Osteoblast (primary cell): ENCODE measurements around the gene WDR73. TPM values are rescaled to one million over a fixed set of nuclear protein-coding genes. Genes with fewer than 3 reads are reported as not detected.
A peak's percentile ranks its signal among the peaks of the same experiment; 100 is the strongest.

Source experiments
- DNase-seq: peaks from one replicate; pipeline ENCODE4 v3.0.0; 2011; ENCODE audit warnings: low spot score, mixed read lengths; ENCODE audit not compliant: insufficient read length; ENCODE audit errors: missing footprints
- H2AFZ ChIP-seq: 2 replicates; pipeline ENCODE4 v1.6.0; 2011; ENCODE audit warnings: mild to moderate bottlenecking, low read length
- H3K27ac ChIP-seq: 2 replicates; pipeline ENCODE4 v1.5.1; 2011; ENCODE audit warnings: mild to moderate bottlenecking, low read depth, low read length, moderate library complexity
- H3K27me3 ChIP-seq: 2 replicates; pipeline ENCODE4 v1.6.0; 2012; ENCODE audit warnings: mild to moderate bottlenecking, control low read depth, inconsistent platforms, low read length, moderate library complexity; ENCODE audit not compliant: insufficient read depth
- H3K36me3 ChIP-seq: 2 replicates; pipeline ENCODE4 v1.5.1; 2011; ENCODE audit warnings: mild to moderate bottlenecking, low read length, control low read depth, moderate library complexity; ENCODE audit not compliant: insufficient read depth
- H3K4me1 ChIP-seq: 2 replicates; pipeline ENCODE4 v1.5.1; 2011; ENCODE audit warnings: mild to moderate bottlenecking, low read length, control low read depth, moderate library complexity; ENCODE audit not compliant: insufficient read depth
- H3K4me2 ChIP-seq: 2 replicates; pipeline ENCODE4 v1.6.0; 2011; ENCODE audit warnings: mild to moderate bottlenecking, low read length; ENCODE audit not compliant: insufficient read depth
- H3K4me3 ChIP-seq: fragments of 200-600 bp; sonication (generic); 3 replicates; pipeline ENCODE4 v1.5.1; 2012; ENCODE audit warnings: mild to moderate bottlenecking, low read length, inconsistent platforms; ENCODE audit not compliant: insufficient read depth
- H3K79me2 ChIP-seq: 2 replicates; pipeline ENCODE4 v1.6.0; 2012; ENCODE audit warnings: mild to moderate bottlenecking, low read length, control low read depth, inconsistent platforms; ENCODE audit not compliant: insufficient read depth
- H3K9me3 ChIP-seq: 2 replicates; pipeline ENCODE4 v1.5.1; 2011; ENCODE audit warnings: low read depth, low read length, control low read depth
- H4K20me1 ChIP-seq: 2 replicates; pipeline ENCODE4 v1.6.0; 2012; ENCODE audit warnings: mild to moderate bottlenecking, low read length, control low read depth; ENCODE audit not compliant: insufficient read depth
- total RNA-seq: library from RNA; depleted of rRNA; stranded (reverse); fragments of >200 nt; gene quantifications from 2 replicates; pipeline ENCODE4 v1.2.3, GENCODE V29; 2012
- TF ChIP-seq, protein P1 (sequence below): IDR thresholded peaks from 2 replicates; pipeline ENCODE4 v1.5.1; 2011; ENCODE audit warnings: mild to moderate bottlenecking, low read depth, low read length, moderate library complexity; ENCODE audit errors: extremely low read depth

Gene WDR73
- total RNA-seq, 1 donor: 35.1 TPM

- Histone ChIP-seq H3K27ac (peak overlapping the region; percentile 15), H3K27me3 (no peaks in the 10 kb centered on the region), H2AFZ (peak overlapping the region; percentile 60), H3K4me2 (peak overlapping the region; percentile 99), H3K79me2 (peaks cover 23% of the 10 kb centered on the region), H3K9me3 (no peaks in the 10 kb centered on the region), H3K4me3 (peak overlapping the region; percentile 91), H3K36me3 (peaks cover 16% of the 10 kb centered on the region), H4K20me1 (peaks cover 2% of the 10 kb centered on the region), H3K4me1 (peaks cover 37% of the 10 kb centered on the region)
- peak; percentile 90 for DNase-seq
- TF ChIP-seq, protein P1, sequence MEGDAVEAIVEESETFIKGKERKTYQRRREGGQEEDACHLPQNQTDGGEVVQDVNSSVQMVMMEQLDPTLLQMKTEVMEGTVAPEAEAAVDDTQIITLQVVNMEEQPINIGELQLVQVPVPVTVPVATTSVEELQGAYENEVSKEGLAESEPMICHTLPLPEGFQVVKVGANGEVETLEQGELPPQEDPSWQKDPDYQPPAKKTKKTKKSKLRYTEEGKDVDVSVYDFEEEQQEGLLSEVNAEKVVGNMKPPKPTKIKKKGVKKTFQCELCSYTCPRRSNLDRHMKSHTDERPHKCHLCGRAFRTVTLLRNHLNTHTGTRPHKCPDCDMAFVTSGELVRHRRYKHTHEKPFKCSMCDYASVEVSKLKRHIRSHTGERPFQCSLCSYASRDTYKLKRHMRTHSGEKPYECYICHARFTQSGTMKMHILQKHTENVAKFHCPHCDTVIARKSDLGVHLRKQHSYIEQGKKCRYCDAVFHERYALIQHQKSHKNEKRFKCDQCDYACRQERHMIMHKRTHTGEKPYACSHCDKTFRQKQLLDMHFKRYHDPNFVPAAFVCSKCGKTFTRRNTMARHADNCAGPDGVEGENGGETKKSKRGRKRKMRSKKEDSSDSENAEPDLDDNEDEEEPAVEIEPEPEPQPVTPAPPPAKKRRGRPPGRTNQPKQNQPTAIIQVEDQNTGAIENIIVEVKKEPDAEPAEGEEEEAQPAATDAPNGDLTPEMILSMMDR: no peak
Observed at GRCh38 chr15:84633311-84634227, 20.5 kb downstream of the WDR73 start.

GRCh38 chr15:84631706-84632272 is 22.3 kb downstream of the WDR73 start:
- no peaks in the 10 kb centered on the region for H4K20me1 ChIP-seq
- TF ChIP-seq, protein P1: no peak
- H3K79me2 ChIP-seq: peaks cover 23% of the 10 kb centered on the region
- H3K27ac ChIP-seq: peak overlapping the region; percentile 87
- H3K27me3 ChIP-seq: no peaks in the 10 kb centered on the region
- H2AFZ ChIP-seq: peak overlapping the region; percentile 100
- peak overlapping the region; percentile 99 for H3K4me2 ChIP-seq
- DNase-seq: no peak
- peaks cover 31% of the 10 kb centered on the region for H3K4me1 ChIP-seq
- peak overlapping the region; percentile 91 for H3K4me3 ChIP-seq
- H3K9me3 ChIP-seq: no peaks in the 10 kb centered on the region
- peaks cover 4% of the 10 kb centered on the region for H3K36me3 ChIP-seq

DNA sequence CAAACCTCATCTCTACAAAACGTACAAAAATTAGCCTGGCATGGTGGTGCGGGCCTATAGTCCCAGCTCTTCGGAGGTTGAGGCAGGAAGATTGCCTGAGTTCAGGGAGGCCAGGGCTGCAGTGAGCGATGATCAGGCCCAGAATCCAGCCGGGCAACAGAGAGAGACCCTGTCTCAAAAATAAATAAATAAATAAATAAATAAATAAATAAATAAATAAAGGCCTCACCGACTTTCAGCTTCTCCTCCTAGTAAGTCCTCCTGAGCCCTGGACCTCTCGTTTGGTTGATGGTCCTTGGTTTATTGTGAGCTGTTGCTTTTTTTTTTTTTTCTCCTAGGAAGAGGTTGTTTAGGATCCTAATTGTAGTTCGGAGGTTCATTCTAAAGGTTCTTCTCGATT is 25.1 kb downstream of the WDR73 start:
- no peak for DNase-seq
- H3K36me3 ChIP-seq: no peaks in the 10 kb centered on the region
- TF ChIP-seq, protein P1: no peak
- no peaks in the 10 kb centered on the region for H4K20me1 ChIP-seq
- no peaks in the 10 kb centered on the region for H3K27me3 ChIP-seq
- no peak overlapping the region for H3K4me2 ChIP-seq
- H3K4me3 ChIP-seq: no peak overlapping the region
- H2AFZ ChIP-seq: no peak overlapping the region
- H3K27ac ChIP-seq: no peak overlapping the region
- no peaks in the 10 kb centered on the region for H3K9me3 ChIP-seq
- peaks cover 23% of the 10 kb centered on the region for H3K4me1 ChIP-seq
- H3K79me2 ChIP-seq: peaks cover 16% of the 10 kb centered on the region

GRCh38 chr15:84625123-84625522 is 29.0 kb downstream of the WDR73 start:
- no peak overlapping the region for H2AFZ ChIP-seq
- DNase-seq: no peak
- H3K27me3 ChIP-seq: no peaks in the 10 kb centered on the region
- H3K4me2 ChIP-seq: no peak overlapping the region
- H3K4me3 ChIP-seq: no peak overlapping the region
- no peaks in the 10 kb centered on the region for H3K79me2 ChIP-seq
- H3K4me1 ChIP-seq: peaks cover under 1% of the 10 kb centered on the region
- TF ChIP-seq, protein P1: no peak
- H3K9me3 ChIP-seq: peaks cover 24% of the 10 kb centered on the region
- no peak overlapping the region for H3K27ac ChIP-seq
- H3K36me3 ChIP-seq: peaks cover 21% of the 10 kb centered on the region
- no peaks in the 10 kb centered on the region for H4K20me1 ChIP-seq
